Measurements from ENCODE around the gene LFNG.
A peak's percentile ranks its signal among the peaks of the same experiment; 100 is the strongest.
"Not testable (repeated sequence)": the region's sequence is repeated elsewhere in the genome, so short reads cannot be mapped to it uniquely, and the experiment has no call there.

LFNG gene

DNA sequence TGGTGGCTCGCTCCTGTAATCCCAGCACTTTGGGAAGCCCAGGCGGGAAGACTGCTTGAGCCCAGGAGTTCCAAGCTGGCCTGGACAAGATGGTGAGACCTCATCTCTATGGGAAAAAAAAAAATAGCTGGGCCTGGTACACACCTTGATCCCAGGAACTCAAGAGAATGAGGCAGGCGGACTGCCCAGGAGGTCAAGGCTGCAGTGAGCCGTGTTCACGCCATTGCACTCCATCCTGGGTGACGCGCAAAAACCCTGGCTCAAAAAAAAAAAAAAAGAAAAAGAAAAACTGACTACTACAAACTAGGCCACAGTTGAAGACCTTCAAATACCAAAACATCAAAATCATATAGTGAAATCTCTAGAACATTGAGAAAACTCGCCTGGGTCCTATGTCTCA lies 31.8 kb downstream of the LFNG start:
- no peak for DNase-seq

- DNase-seq = no peak
Measured at GRCh38 chr7:2553108-2553507, 33.5 kb downstream of the LFNG start.

DNA sequence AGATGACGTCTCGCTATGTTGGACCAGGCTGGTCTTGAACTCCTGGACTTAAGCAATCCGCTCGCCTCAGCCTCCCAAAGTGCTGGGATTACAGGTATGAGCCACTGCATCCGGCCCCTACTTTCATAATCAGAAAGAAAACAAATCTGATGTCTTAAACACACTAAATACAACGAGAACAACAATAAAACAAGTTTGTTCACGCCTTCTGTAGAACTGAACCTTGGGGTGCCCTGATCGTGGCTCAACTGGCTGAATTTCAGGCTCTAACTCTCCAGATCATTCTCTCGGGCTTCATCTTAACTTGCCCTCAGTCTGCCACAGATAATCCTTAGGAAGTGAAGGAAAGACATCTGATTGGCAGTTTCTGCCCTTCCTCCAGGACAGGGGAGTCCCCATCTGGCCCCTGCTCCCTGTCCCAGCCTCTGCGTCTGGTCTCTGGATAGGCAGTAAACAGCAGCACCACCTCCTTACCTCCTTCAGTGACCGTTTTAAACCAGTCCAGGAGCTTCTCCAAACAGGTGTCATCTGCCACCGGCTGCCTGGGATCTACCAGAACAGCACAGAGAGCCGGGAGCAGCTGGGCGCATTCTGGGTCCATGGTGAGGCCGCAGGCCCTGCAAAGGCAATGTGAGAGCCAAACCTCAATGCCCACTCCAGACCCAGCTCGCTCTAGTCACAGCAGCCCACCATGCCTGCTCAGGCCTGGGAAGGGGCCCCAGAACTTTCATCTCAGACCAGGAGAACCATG lies 34.4 kb downstream of the LFNG start:
- no peak for DNase-seq

GRCh38 chr7:2554661-2555111 lies 35.1 kb downstream of the LFNG start:
- DNase-seq = no peak

DNA sequence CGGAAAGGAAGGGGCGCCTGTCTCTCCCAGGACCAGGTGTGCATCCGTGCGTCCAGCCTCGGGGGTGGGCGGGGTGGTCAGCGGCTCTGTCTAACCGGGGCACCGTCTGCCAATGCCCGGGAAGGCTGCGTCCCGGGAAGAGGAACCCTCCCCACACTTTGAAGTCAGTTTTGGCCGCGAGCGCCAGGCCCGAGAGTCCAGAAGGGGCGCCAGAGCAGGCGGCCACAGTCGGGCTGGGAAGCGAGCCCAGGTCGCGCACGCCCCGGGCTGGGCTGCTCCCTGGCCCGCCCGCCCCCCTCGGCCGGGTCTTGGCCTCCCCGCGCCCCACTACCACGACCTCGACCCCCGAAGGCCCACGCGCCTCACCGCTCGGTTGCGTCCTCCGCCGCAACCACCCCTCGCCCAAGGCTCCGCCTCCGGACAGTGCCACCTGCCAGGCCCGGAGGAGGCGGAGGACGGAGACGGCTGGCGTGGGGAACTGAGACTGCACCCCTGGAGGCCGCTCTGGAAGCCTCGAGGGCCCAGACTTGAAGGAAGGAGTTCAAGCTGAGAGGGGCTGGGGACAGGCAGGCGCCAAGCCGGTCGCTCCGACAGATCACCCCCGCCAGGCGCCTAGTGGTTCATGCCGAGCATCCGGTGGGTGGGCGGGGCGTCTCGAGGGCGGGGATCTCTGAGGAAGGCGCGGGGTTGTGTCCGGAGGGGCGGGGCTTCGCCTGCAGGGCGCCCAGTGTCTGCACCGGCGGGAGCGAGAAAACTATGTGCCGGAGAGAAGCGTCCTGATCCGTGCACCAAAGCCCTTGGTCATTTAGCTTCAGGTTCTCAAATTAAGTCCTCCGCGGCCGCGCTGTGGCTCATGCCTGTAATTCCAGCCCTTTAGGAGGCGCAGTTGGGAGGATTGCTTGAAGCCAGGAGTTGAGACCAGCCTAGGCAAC lies 35.8 kb downstream of the LFNG start, which contains the start of gene BRAT1:
Gene BRAT1, minus strand, starts transcription at position 404 of the 932 bp plus-strand sequence. CDS start 1,093 bp downstream, outside the sequence.
- peak; percentile 82 to 92 for DNase-seq

DNA sequence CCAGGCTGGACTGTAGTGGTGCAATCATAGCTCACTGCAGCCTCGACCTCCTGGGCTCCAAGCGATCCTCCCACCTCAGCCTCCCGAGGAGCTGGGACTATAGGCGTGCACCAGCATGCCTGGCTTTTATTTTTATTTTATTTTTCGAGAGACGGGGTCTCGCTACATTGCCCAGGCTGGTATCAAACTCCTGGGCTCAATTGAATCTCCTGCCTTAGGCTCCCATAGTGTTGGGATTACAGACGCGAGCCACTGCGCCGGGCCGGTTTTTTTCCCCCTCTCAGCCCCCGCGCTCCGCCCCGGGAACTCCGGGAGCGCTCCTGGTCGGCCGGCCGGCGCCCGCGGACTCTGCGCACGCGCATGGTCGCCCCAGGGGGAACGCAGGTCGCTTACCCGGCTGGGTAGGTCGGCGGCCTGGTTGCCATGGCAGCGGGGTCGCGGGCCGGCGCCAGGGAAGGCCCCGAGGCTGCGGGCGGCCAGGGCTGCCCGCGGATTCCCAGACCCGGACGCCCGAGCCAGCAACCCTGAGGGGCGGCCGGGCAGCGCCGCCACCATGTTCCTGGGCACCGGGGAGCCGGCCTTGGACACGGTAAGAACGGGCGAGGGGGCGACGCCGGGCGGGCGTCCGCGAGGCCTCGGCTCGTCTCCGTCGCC lies 39.2 kb downstream of the LFNG start, which contains the start of gene IQCE:
Gene IQCE, plus strand, starts transcription at position 351 of the 654 bp plus-strand sequence. Its CDS starts 203 bp downstream, at position 554.
- peak; percentile 76 to 89 for DNase-seq

DNA sequence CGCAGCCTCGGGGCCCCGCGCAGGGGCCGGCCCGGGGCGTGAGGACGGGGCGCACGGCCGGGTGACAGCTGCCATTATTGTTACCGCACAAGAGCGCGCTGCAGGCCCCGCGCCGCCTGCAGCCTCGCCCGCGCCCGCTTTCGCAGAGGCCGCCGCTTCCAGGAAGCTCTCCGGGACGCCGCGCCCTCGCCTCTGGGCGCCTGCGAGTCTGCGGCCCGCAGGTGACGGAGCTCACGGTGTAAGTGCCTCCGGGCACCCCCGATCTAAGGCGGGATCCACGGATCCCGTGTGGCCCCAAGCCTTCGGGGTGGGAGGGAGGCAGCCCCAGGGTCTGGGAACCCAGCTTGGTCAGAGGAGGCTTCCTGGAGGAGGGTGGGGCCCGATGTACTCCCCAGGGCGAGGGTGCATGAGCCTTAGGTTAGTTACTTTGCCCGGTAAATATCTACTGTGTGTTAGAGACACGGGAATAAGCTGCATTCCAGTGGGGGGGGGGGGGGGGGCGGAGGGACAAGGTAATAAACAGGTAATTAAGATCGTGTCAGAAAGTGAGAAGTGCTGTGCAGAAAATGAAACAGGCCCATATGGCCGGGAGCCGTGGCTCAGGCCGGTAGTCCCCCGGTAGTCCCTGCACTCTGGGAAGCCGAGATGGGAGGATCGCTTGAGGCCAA lies 39.8 kb downstream of the LFNG start:
- no peak for DNase-seq

- DNase-seq = not testable (repeated sequence)
Measured at GRCh38 chr7:2563955-2564354, 44.4 kb downstream of the LFNG start.

DNA sequence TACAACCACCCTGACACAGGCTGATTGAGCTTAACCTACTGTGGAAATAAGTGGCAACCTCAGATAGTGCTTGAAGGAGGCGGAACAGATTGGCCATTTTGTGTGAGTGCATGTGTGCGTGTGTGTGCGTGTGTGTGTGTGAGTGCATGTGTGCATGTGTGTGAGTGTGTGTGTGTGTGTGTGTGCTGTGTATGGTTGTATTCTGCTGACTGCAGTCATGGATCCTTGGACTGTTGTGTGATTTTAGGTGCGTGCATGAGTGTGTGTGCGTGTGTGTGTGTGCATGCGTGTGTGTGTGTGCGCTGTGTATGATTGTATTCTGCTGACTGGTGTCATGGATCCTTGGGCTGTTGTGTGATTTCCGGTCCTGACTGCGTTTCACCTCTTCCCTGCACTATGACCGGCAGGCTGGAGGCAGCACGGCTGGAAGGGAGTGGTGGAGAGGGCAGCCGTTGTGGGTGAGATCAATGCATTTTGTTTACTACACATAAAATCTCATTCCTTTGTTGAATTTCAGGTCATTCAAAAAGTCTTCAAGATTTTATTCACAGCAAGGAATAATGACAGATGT lies 45.5 kb downstream of the LFNG start:
- DNase-seq = no peak

DNA sequence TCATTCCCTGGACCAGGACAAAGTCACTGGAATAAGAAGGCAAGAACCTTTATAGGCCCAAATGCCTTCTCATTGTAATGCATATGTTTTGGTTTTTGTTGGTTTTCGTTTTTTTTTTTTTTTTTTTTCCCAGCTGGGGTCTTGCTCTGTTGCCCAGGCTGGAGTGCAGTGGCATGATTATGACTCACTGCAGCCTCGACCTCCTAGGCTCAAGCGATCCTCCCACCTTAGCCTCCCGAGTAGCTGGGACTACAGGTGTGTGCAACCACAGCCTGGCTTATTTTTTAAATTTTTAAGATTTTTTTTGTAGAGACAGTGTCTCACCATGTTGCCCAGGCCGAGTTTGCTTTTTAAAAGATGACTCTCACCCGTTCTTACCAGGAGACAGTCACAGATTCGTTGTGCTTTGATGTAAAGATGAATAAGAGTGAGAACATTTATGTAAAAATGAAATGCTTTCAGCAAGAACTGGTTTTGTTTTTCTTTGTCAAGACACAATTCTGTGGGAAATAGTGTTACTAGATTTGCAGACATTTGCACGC lies 46.8 kb downstream of the LFNG start:
- no peak for DNase-seq

- DNase-seq = no peak
Measured at GRCh38 chr7:2566890-2567678, 47.5 kb downstream of the LFNG start.

- DNase-seq = peak in 1 of 2 donors; percentile 35
Measured at GRCh38 chr7:2567679-2568278, 48.2 kb downstream of the LFNG start.

- no peak for DNase-seq
Measured at GRCh38 chr7:2568521-2569223, 49.1 kb downstream of the LFNG start.

DNA sequence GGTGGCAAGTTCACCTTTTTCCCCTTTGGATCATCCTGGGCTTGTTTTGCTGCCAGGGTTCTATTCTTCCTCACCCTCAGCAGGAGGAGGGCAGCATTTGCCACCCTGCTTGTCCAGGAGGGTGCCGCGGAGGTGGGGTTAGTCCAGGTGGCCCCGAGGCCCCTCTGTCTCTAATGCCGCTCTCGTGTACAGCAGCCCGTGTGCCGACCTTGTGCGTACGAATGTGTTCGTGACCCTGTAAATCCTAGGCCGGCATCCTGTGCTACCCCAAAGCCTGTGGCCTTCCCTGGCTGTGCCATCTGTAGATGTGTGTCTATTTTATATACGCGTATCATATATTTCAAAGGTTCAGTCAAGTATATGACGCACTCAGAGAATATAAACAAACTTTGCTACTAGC lies 49.8 kb downstream of the LFNG start:
- no peak for DNase-seq

DNA sequence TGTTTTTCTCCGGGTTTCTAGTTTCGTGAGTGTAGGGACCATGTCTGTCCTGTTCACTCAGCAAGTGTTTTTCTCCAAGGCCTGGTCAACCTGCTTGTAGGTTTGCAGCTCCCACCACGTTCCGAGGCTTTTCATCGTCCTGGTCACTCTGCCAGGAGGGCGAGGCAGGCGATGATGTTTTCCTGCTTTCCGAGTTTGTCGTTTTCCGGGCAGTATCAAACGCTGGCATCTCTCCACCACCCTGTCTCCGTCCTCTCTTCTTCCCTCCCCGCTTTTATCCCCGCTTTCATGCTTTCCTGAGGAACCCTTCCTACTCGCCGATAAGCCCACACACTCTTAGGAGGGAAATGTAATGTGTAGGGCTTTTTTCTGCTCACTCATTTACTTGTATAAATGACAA lies 50.4 kb downstream of the LFNG start:
- no peak for DNase-seq

DNA sequence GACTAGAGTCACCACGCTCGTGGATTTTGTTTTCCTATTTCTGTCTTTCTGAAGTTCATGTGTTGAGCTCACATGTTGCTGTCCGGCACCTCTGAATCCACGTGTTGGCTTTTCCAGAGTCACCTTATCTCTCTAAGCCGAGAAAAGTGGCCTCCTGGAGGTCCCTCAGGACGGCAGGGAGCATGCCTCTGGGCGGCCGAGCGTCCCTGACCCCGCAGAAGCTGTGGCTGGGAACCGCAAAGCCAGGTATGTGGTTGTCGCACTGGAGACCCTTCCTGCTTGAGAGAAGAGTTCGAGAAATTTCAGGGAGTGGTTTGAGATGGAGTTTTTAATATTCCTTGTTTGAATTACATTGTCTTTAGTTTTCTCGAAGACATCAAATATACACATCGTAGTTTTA lies 51.8 kb downstream of the LFNG start:
- no peak for DNase-seq

GRCh38 chr7:2572101-2572842 lies 52.7 kb downstream of the LFNG start:
- DNase-seq = no peak

GRCh38 chr7:2573761-2574160 lies 54.2 kb downstream of the LFNG start:
- no peak for DNase-seq
